ENCODE measurements around the gene ALS2CL. TPM values are rescaled to one million over a fixed set of nuclear protein-coding genes. Genes with fewer than 3 reads are reported as not detected.

The ALS2CL gene
- total RNA-seq, 4 donors from 2014 or later, result 129 to 260 (median 172) TPM

DNA sequence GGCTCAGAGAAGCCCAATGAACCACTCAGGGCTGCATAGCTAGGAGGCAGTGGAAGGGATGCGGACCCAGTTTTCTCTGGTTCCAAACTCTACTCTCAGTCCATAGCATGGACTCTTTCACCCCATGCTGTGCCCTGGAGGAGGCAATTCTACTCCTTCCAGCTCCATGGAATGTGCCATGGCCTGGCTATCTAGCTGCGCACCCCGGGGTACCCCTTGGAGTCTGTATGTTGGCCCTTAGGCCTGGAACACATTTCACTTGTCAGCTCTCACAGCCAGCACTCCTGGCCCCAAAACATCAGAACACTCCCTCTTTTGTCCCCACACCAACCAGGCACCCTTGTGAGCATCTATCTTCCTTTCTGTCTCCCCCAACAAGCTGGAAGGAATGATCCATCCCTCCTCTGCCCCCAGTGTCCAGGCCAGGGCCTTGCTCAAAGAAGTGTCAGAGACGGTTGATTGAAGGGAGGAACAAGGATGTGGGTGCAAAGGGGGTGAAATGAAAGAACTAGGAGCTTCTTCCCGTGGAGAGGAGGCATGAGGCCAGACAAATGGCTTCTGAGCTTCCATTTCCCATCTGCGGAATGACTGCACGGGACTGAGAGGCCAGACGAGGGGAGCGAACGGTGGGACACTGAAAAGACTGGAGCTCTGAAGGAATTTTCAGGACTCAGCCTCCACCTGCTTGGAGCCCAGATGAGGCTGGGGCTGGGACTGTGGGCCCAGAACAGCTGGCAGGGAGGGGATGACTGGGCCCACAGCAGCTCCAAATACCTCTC lies 21.4 kb upstream of the ALS2CL start:
- peaks cover 22% of the 10 kb centered on the region for H3K27me3 ChIP-seq
- 87% methylated on average over 10 of the region's 10 CpGs for WGBS
- H3K27ac ChIP-seq, result no peak overlapping the region
- no peak for DNase-seq (ENCODE audit: low spot score in 2 of 2)
- no peak overlapping the region for H3K4me3 ChIP-seq
- H3K36me3 ChIP-seq, result no peaks in the 10 kb centered on the region
- H3K9me3 ChIP-seq, result no peaks in the 10 kb centered on the region
- TF ChIP-seq EP300 (IDR thresholded peaks at IDR 0.05), result no peak
- TF ChIP-seq, protein P1, sequence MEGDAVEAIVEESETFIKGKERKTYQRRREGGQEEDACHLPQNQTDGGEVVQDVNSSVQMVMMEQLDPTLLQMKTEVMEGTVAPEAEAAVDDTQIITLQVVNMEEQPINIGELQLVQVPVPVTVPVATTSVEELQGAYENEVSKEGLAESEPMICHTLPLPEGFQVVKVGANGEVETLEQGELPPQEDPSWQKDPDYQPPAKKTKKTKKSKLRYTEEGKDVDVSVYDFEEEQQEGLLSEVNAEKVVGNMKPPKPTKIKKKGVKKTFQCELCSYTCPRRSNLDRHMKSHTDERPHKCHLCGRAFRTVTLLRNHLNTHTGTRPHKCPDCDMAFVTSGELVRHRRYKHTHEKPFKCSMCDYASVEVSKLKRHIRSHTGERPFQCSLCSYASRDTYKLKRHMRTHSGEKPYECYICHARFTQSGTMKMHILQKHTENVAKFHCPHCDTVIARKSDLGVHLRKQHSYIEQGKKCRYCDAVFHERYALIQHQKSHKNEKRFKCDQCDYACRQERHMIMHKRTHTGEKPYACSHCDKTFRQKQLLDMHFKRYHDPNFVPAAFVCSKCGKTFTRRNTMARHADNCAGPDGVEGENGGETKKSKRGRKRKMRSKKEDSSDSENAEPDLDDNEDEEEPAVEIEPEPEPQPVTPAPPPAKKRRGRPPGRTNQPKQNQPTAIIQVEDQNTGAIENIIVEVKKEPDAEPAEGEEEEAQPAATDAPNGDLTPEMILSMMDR (IDR thresholded peaks at IDR 0.05), result no peak
- no peak for TF ChIP-seq POLR2AphosphoS5 (IDR thresholded peaks at IDR 0.05)
- no peak for TF ChIP-seq POLR2A (IDR thresholded peaks at IDR 0.05)
- H3K4me1 ChIP-seq, result peaks cover 5% of the 10 kb centered on the region

DNA sequence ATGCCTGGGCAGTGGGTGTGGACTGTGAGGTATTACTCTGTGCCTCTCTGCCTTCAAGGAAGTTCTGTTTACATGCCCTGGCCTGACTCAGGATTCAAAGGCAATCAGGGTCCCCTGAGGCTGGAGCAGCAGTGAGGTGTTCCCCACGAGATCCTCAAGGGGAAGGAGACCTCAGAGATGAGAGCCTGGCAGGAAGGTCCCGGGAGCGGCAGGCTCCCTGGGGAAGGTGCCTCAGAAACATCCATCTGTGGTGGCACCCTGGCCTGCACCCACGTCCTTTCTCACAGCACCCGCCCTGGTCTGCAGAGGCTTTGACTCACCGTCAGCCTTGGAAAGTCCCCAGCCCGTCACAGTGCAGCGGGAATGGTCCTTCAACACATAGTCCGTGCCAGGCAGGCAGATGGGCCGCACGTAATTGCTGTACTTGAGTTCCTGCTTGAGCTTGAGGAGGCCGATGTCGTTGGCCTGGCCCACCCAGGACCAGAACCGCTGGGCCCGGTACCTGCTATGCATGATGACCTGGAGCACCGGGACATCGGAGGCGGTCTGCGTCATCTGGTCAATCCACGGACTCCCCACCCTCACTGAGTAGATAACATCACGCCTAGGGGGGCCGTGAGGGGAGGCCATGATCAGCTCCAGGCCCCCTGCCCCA lies 20.5 kb upstream of the ALS2CL start:
- 73% methylated on average over 4 of the region's 22 CpGs for WGBS
- no peak for TF ChIP-seq POLR2A (IDR thresholded peaks at IDR 0.05)
- no peak for TF ChIP-seq EP300 (IDR thresholded peaks at IDR 0.05)
- TF ChIP-seq POLR2AphosphoS5 (IDR thresholded peaks at IDR 0.05), result no peak
- TF ChIP-seq, protein P1 (IDR thresholded peaks at IDR 0.05), result no peak
- peak in 1 of 2 donors; percentile 74 for DNase-seq (ENCODE audit: low spot score in 2 of 2)
- no peaks in the 10 kb centered on the region for H3K9me3 ChIP-seq
- H3K27ac ChIP-seq, result no peak overlapping the region
- peaks cover 18% of the 10 kb centered on the region for H3K27me3 ChIP-seq
- peaks cover 5% of the 10 kb centered on the region for H3K4me1 ChIP-seq
- no peak overlapping the region for H3K4me3 ChIP-seq
- H3K36me3 ChIP-seq, result no peaks in the 10 kb centered on the region

DNA sequence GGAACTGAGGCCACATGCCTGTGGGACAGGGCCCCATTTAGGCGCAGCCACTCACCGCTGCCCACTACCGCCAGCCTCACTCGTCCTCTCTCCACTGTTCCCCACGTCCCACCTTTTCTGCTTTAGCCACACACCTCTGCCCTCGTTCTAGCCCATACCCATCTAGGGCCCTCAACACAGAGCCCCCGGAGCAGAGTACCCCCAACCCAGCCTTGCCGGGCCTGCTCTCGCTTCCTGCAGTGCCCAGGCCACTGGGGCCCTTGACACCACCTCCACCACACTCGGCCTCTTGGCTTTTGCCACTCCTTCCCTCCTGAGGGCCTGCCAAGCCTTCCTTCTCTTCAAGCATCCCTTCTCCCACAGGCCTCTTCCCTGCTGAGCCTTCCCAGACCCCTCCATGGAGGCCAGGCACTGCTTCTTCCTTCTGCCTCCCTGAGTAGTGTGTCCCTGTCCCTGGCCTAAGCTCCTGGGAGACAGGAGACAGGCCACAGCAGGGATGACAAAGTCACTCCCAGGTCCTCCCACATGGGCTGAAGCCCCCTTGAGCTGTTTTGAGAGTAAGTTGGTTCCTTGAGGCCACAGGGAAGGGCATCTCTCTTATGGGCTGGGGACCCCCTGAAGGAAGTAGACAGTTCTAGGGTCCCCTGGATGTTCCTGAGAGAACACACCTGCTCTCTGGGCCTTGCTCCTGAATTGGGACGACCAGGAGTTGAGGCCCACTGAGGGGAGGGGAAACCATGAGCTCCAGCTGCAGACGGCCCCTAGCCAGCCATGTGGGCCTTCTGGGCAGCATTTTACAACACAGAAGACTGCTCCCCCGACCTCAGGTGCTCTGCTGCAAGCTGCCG lies 19.8 kb upstream of the ALS2CL start:
- H3K36me3 ChIP-seq, result no peaks in the 10 kb centered on the region
- no peak overlapping the region for H3K4me3 ChIP-seq
- H3K4me1 ChIP-seq, result peaks cover 5% of the 10 kb centered on the region
- TF ChIP-seq, protein P1 (IDR thresholded peaks at IDR 0.05), result no peak
- TF ChIP-seq POLR2A (IDR thresholded peaks at IDR 0.05) (no peak), EP300 (IDR thresholded peaks at IDR 0.05) (no peak), POLR2AphosphoS5 (IDR thresholded peaks at IDR 0.05) (no peak)
- peak; percentile 36 to 65 for DNase-seq (ENCODE audit: low spot score in 2 of 2)
- peaks cover 14% of the 10 kb centered on the region for H3K27me3 ChIP-seq
- H3K9me3 ChIP-seq, result no peaks in the 10 kb centered on the region
- no peak overlapping the region for H3K27ac ChIP-seq
- 93% methylated on average over 10 of the region's 14 CpGs for WGBS

DNA sequence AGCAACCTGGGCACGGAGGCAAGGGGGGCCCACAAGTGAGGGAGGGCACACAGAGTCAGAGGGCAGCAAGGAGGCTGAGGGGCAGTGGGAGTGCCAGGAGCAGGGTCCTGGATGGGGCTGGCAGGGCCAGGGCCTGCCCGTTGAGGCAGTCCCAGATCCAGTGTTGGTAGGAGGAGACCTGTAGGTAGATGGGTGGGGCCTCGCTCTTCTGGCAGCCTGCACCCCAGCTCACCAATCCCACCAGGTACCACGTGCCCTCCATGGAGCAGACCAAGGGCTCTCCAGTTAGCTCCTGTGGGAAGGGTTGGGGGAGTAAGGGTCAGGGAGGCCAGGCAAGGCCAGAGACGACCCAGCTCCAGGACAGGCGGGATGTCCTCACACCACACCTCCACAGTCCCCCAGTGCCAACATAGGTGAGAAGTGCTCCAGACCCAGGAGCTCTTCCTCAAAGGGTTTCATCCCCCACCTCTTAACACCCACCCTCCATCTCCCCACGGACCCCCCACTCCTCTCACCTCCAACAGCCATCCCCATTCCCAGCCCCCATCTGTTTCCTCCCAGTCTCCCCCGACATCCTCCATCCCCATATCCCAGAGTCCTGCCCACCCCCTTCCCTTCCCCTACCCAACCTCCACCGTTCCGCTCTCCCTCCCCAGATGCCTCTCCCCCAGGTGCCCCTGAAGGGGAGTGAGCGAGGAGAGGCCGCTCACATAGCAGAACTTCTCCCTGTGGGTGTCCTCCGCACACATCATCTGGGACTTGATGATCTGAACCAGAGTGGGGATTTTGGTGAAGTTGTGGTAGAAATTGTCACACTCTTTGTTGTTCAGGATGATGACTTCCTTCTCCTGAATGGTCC lies 18.9 kb upstream of the ALS2CL start:
- Histone ChIP-seq H3K4me1 (peaks cover 5% of the 10 kb centered on the region), H3K27me3 (peaks cover 6% of the 10 kb centered on the region), H3K27ac (no peak overlapping the region), H3K4me3 (no peak overlapping the region), H3K36me3 (no peaks in the 10 kb centered on the region), H3K9me3 (no peaks in the 10 kb centered on the region)
- WGBS, result 93% methylated on average over 11 of the region's 13 CpGs
- TF ChIP-seq, protein P1 (IDR thresholded peaks at IDR 0.05), result no peak
- TF ChIP-seq POLR2AphosphoS5 (IDR thresholded peaks at IDR 0.05) (no peak), POLR2A (IDR thresholded peaks at IDR 0.05) (no peak), EP300 (IDR thresholded peaks at IDR 0.05) (no peak)
- DNase-seq (ENCODE audit: low spot score in 2 of 2), result peak; percentile 43 to 73
